ENCODE measurements around the gene ITGA5. TPM values are rescaled to one million over a fixed set of nuclear protein-coding genes. Genes with fewer than 3 reads are reported as not detected.

ITGA5 gene
- total RNA-seq, 4 donors from 2014 or later = 21.2 to 75.9 (median 29.4) TPM

GRCh38 chr12:54424224-54424623 lies 5.2 kb upstream of the ITGA5 start:
- intact Hi-C loops (cut with DNase I; ENCODE audit: low total_unique reads) = no loop called here
- TF ChIP-seq CTCF (IDR thresholded peaks at IDR 0.05) (no peak), POLR2A (IDR thresholded peaks at IDR 0.05) (no peak)
- no peak for DNase-seq (ENCODE audit: low spot score in 2 of 2)
- no peak overlapping the region for H3K4me3 ChIP-seq (ENCODE audit: low read depth, poor library complexity, severe bottlenecking)
- WGBS, 2 donors = 49 to 73% methylated on average over 3 of the region's 3 CpGs

GRCh38 chr12:54423816-54424150 lies 4.7 kb upstream of the ITGA5 start:
- WGBS, 2 donors = 76 to 90% methylated on average over 5 of the region's 5 CpGs
- DNase-seq (ENCODE audit: low spot score in 2 of 2) = no peak
- no peak overlapping the region for H3K4me3 ChIP-seq (ENCODE audit: low read depth, poor library complexity, severe bottlenecking)
- TF ChIP-seq POLR2A (IDR thresholded peaks at IDR 0.05) = no peak
- no peak for TF ChIP-seq CTCF (IDR thresholded peaks at IDR 0.05)
- intact Hi-C loops (cut with DNase I; ENCODE audit: low total_unique reads) = no loop called here

GRCh38 chr12:54421879-54422250 lies 2.8 kb upstream of the ITGA5 start:
- no peak for DNase-seq (ENCODE audit: low spot score in 2 of 2)
- 86 to 89% methylated on average over 2 of the region's 2 CpGs for WGBS, 2 donors
- H3K4me3 ChIP-seq (ENCODE audit: low read depth, poor library complexity, severe bottlenecking) = no peak overlapping the region
- TF ChIP-seq CTCF (IDR thresholded peaks at IDR 0.05) = no peak
- TF ChIP-seq POLR2A (IDR thresholded peaks at IDR 0.05) = no peak
- intact Hi-C loops (cut with DNase I; ENCODE audit: low total_unique reads) = no loop called here

GRCh38 chr12:54421175-54421878 lies 2.3 kb upstream of the ITGA5 start:
- peak; percentile 84 to 94 for DNase-seq (ENCODE audit: low spot score in 2 of 2)
- intact Hi-C loops (cut with DNase I; ENCODE audit: low total_unique reads) = no loop called here
- TF ChIP-seq POLR2A (IDR thresholded peaks at IDR 0.05) (no peak), CTCF (IDR thresholded peaks at IDR 0.05) (no peak)
- no peak overlapping the region for H3K4me3 ChIP-seq (ENCODE audit: low read depth, poor library complexity, severe bottlenecking)
- whole genome bisulfite sequencing, 2 donors = 60 to 62% methylated on average over 4 of the region's 4 CpGs

GRCh38 chr12:54420766-54421144 lies 1.7 kb upstream of the ITGA5 start:
- no peak overlapping the region for H3K4me3 ChIP-seq (ENCODE audit: low read depth, poor library complexity, severe bottlenecking)
- DNase-seq (ENCODE audit: low spot score in 2 of 2) = peak in 1 of 2 donors; percentile 93
- TF ChIP-seq CTCF (IDR thresholded peaks at IDR 0.05) = no peak
- no peak for TF ChIP-seq POLR2A (IDR thresholded peaks at IDR 0.05)
- 64 to 70% methylated on average over 2 of the region's 2 CpGs for WGBS, 2 donors
- intact Hi-C loops (cut with DNase I; ENCODE audit: low total_unique reads) = no loop called here
